K562 (cell line): Measurements from ENCODE around the gene DCPS. TPM values are rescaled to one million over a fixed set of nuclear protein-coding genes. Genes with fewer than 3 reads are reported as not detected.

Experiments used
- ATAC-seq: fragments of 200-7000 bp; cut with Tn5 transposase; 3 replicates; pipeline ENCODE4 v1.9.1; 2020; ENCODE audit warnings: moderate library complexity
- BruUV-seq: library from RNA; stranded (reverse); fragments of 400-500 nt; replicated peaks from 2 replicates; lab custom pipeline; 2021; lab: Mats Ljungman, UMichigan
- CTCF ChIA-PET: fragments of 300-600 bp; formaldehyde crosslinking; extraction: SDS; loops from one replicate; lab custom pipeline; 2021; ENCODE audit warnings: low intra/inter-chr PET ratio; lab: Yijun Ruan, JAX
- POLR2A ChIA-PET: fragments of 300-600, 350-650 bp; sonication (Branson Sonifier 250); formaldehyde crosslinking; extraction: SDS; loops from one replicate; lab custom pipeline; 2021; ENCODE audit warnings: antibody characterized with exemption, inconsistent platforms; lab: Yijun Ruan, JAX
- DNase-seq, 4 experiments: peaks; one replicate each; pipeline versions ENCODE4 v3.0.0 to v3.0.0-alpha.2; 2011 to 2018; ENCODE audit warnings: low spot score in 3 of 4, mixed read lengths in 3 of 4; ENCODE audit errors: extremely low read depth in 1 of 4
- FAIRE-seq: peaks from 2 replicates; lab custom pipeline; 2011; peaks lifted over from hg19 to GRCh38; lab: Jason Lieb, UNC
- H2AFZ ChIP-seq: 2 replicates; pipeline ENCODE4 v1.6.0; 2011; ENCODE audit warnings: low read depth, low read length, control low read depth, inconsistent platforms
- H3K27ac ChIP-seq: fragments of 200-600 bp; 3 replicates; pipeline ENCODE4 v1.8.0; 2011; ENCODE audit warnings: low read depth, mild to moderate bottlenecking, control low read depth, inconsistent platforms, low read length, moderate library complexity, mixed read lengths; ENCODE audit errors: extremely low read depth
- H3K27me3 ChIP-seq, 2 experiments: fragments of 300-600 bp in 1 of 2; 2 replicates in 1 of 2; 3 replicates in 1 of 2; pipeline versions ENCODE4 v1.6.0 to v1.8.0; 2011; ENCODE audit warnings: inconsistent platforms in 2 of 2, low read length in 2 of 2, mild to moderate bottlenecking in 1 of 2, mixed read lengths in 1 of 2, moderate library complexity in 1 of 2; ENCODE audit not compliant: control insufficient read depth in 2 of 2, insufficient read depth in 2 of 2
- H3K36me3 ChIP-seq: fragments of 300-600 bp; 3 replicates; pipeline ENCODE4 v1.8.0; 2011; ENCODE audit warnings: mild to moderate bottlenecking, low read length, inconsistent platforms; ENCODE audit not compliant: control insufficient read depth, insufficient read depth
- H3K4me1 ChIP-seq, 2 experiments: fragments of 200-600 bp in 1 of 2; replicated peaks in 1 of 2; 2 replicates in 1 of 2; 3 replicates in 1 of 2; pipeline versions ENCODE4 v1.5.1 to v1.8.0; 2011; ENCODE audit warnings: inconsistent platforms in 2 of 2, low read length in 2 of 2, mild to moderate bottlenecking in 1 of 2, mixed read lengths in 1 of 2, moderate library complexity in 1 of 2; ENCODE audit not compliant: control insufficient read depth in 2 of 2, insufficient read depth in 2 of 2
- H3K4me2 ChIP-seq: 2 replicates; pipeline ENCODE4 v1.6.1; 2011; ENCODE audit warnings: low read length, control low read depth, inconsistent platforms, mixed read lengths; ENCODE audit not compliant: insufficient read depth
- H3K4me3 ChIP-seq: fragments of 200-600 bp; sonication (generic), shearing (Covaris generic); 2 replicates; pipeline ENCODE4 v1.5.1; 2016; ENCODE audit warnings: control low read depth, inconsistent platforms
- H3K79me2 ChIP-seq: fragments of 200-600 bp; 3 replicates; pipeline ENCODE4 v1.8.0; 2011; ENCODE audit warnings: low read length, inconsistent platforms; ENCODE audit not compliant: control insufficient read depth, insufficient read depth
- H3K9ac ChIP-seq, 2 experiments: 2 replicates each; pipeline versions ENCODE4 v1.6.0 to v1.6.1; 2011; ENCODE audit warnings: low read depth in 2 of 2, low read length in 2 of 2, control low read depth in 1 of 2, inconsistent platforms in 1 of 2, mild to moderate bottlenecking in 1 of 2, mixed read lengths in 1 of 2; ENCODE audit not compliant: insufficient read depth in 1 of 2
- H3K9me1 ChIP-seq: one replicate; pipeline ENCODE4 v1.6.0; 2011; ENCODE audit warnings: inconsistent platforms, mild to moderate bottlenecking, low read length, moderate library complexity; ENCODE audit not compliant: control insufficient read depth, insufficient read depth
- H3K9me3 ChIP-seq: replicated peaks from 2 replicates; pipeline ENCODE4 v1.5.1; 2011; ENCODE audit warnings: low read depth, low read length, inconsistent platforms; ENCODE audit not compliant: control insufficient read depth, insufficient read depth
- H4K20me1 ChIP-seq: replicated peaks from 2 replicates; pipeline ENCODE4 v1.6.1; 2011; ENCODE audit warnings: low read length, inconsistent platforms, mixed read lengths; ENCODE audit not compliant: control insufficient read depth, insufficient read depth
- E2F6 ChIP-seq, 2 experiments: IDR thresholded peaks; 2 replicates each; pipeline ENCODE4 v1.6.1; 2011; ENCODE audit warnings: borderline replicate concordance in 1 of 2, control low read depth in 1 of 2, low read depth in 1 of 2, low read length in 1 of 2, mild to moderate bottlenecking in 1 of 2, mixed read lengths in 1 of 2, moderate library complexity in 1 of 2; ENCODE audit not compliant: insufficient read depth in 1 of 2, insufficient read length in 1 of 2, poor library complexity in 1 of 2, severe bottlenecking in 1 of 2; ENCODE audit errors: extremely low read depth in 1 of 2
- NCOR1 ChIP-seq: fragments of 450-650 bp; IDR thresholded peaks from 2 replicates; pipeline ENCODE4 v1.6.1; 2016; ENCODE audit warnings: mild to moderate bottlenecking, moderate library complexity
- RBM17 ChIP-seq: fragments of 200-400 bp; formaldehyde crosslinking; IDR thresholded peaks from 2 replicates; pipeline ENCODE4 v1.6.1; 2017; ENCODE audit warnings: low read depth, mild to moderate bottlenecking, low read length, borderline replicate concordance
- SIN3B ChIP-seq: fragments of 450-650 bp; IDR thresholded peaks from 2 replicates; pipeline ENCODE4 v1.6.1; 2017; ENCODE audit warnings: low read depth, mild to moderate bottlenecking, moderate library complexity
- SPI1 ChIP-seq: IDR thresholded peaks from 2 replicates; pipeline ENCODE4 v1.6.1; 2011; ENCODE audit warnings: low read depth, low read length, control low read depth, borderline replicate concordance
- TEAD4 ChIP-seq, 2 experiments: sonication (generic) in 1 of 2; formaldehyde crosslinking in 1 of 2; IDR thresholded peaks; 2 replicates each; pipeline versions ENCODE4 v1.6.1 to v1.8.0; 2012 to 2022; ENCODE audit warnings: borderline replicate concordance in 1 of 2, inconsistent platforms in 1 of 2, low read length in 1 of 2, mild to moderate bottlenecking in 1 of 2, missing genetic modification reagents in 1 of 2
- ZNF589 ChIP-seq: fragments of 200-800 bp; sonication (Bioruptor generic); IDR thresholded peaks from 2 replicates; pipeline ENCODE4 v1.6.1; 2016; ENCODE audit warnings: low read depth, missing genetic modification characterization, missing compliant biosample characterization
- WGBS: fragments of 100-300 bp; shearing (Covaris generic); methylation state at CpG from one replicate; pipeline ENCODE4 v1.1.6; 2016; ENCODE audit warnings: low coverage, mixed read lengths; ENCODE audit not compliant: insufficient coverage; ENCODE audit errors: missing lambda C conversion rate; 5-methylcytosine and 5-hydroxymethylcytosine counted together
- in situ Hi-C: fragments of 300-500 bp; cut with MboI; formaldehyde crosslinking; loops from 4 replicates; pipeline ENCODE4 v1.15.0; 2018; ENCODE audit warnings: inconsistent platforms, mixed read lengths
- intact Hi-C: fragments of 100-400 bp; cut with micrococcal nuclease; formaldehyde crosslinking; loops from 2 replicates; pipeline ENCODE4 v1.14.2; 2022
- polyA plus RNA-seq, 8 experiments: library from polyadenylated mRNA; depleted of rRNA in 4 of 8; stranded (reverse) in 5 of 8; unstranded in 3 of 8; fragments of >200 nt; fragmentation: Nextera tagmentation in 2 of 8; fragmentation: Illumina TruSeq in 1 of 8; extraction: Ambion mirVana in 2 of 8; extraction: Trizol in 1 of 8; gene quantifications; 2 replicates each; pipeline versions ENCODE4 v1.2.1 to v1.2.3, GENCODE V29; 2011 to 2014; ENCODE audit warnings: inconsistent platforms in 1 of 8, missing spikeins in 1 of 8
- total RNA-seq, 7 experiments: library from RNA; depleted of rRNA in 6 of 7; stranded (reverse); fragments of >200 nt in 6 of 7; fragmentation: Illumina TruSeq in 2 of 7; extraction: Trizol in 2 of 7; gene quantifications; 2 replicates each; pipeline versions ENCODE4 v1.2.1 to v1.2.3, GENCODE V29; 2011 to 2021; ENCODE audit warnings: low replicate concordance in 1 of 7

The DCPS gene
- total and polyA plus RNA-seq, 9 of the 15 experiments (the other 6 are each of a cell fraction or from before 2014, with no cell fraction given): 8.7 to 38.1 (median 17.9) TPM

- Histone ChIP-seq H2AFZ (no peak overlapping the region), H3K4me1 (peaks cover 0 to 7% of the 10 kb centered on the region in 2 experiments; a peak in 3 of 5 replicates), H3K36me3 (peaks cover 24% of the 10 kb centered on the region; the same call in 1 of the 3 replicates), H3K79me2 (no peaks in the 10 kb centered on the region), H3K9me1 (peaks cover 3% of the 10 kb centered on the region), H3K27ac (no peak overlapping the region), H3K9me3 (no peaks in the 10 kb centered on the region), H3K9ac (peak overlapping the region in 1 of 2 experiments; percentile 21; a peak in 1 of 4 replicates), H3K4me2 (no peak overlapping the region), H3K4me3 (no peak overlapping the region), H3K27me3 (no peaks in the 10 kb centered on the region), H4K20me1 (no peaks in the 10 kb centered on the region)
- POLR2A ChIA-PET: interaction anchor here (0.6 to 1.1 kb wide), 2 partner anchors 9 to 138 kb away, joined by 3 to 4 read pairs; no protein-coding TSS in a partner anchor
- no peak for ATAC-seq
- in situ Hi-C loops (no loop called here), intact Hi-C loops (no loop called here)
- WGBS: 78% methylated on average over 9 of the region's 9 CpGs
- no peak for DNase-seq
- no TSS peak for BruUV-seq
- TF ChIP-seq SIN3B (no peak), NCOR1 (no peak), SPI1 (peak; percentile 16; the same call in 1 of the 2 replicates), E2F6 (IDR thresholded peaks at IDR 0.05; ENCODE audit: borderline replicate concordance in 1 of 2, extremely low read depth in 1 of 2, insufficient read depth in 1 of 2, insufficient read length in 1 of 2, low read depth in 1 of 2, low read length in 1 of 2, poor library complexity in 1 of 2, severe bottlenecking in 1 of 2) (no peak), ZNF589 (CRISPR knock-in tag) (no peak), RBM17 (no peak), TEAD4 (IDR thresholded peaks at IDR 0.05; ENCODE audit: low read length) (no peak), TEAD4 (CRISPR knock-in tag; IDR thresholded peaks at IDR 0.05; ENCODE audit: borderline replicate concordance) (no peak)
- CTCF ChIA-PET: no interaction called here
- FAIRE-seq: no peak
Measured at GRCh38 chr11:126336671-126337101, 32.8 kb downstream of the DCPS start.
